Activated CD8-positive, alpha-beta memory T cell treated with anti-CD3 and anti-CD28 coated beads for 48 hours (primary cell): ENCODE measurements around the gene AGBL1.

Source experiments
- DNase-seq, 3 experiments: peaks; one replicate each; pipeline ENCODE4 v3.0.0-alpha.2; 2020; ENCODE audit warnings: low read depth in 2 of 3, low spot score in 2 of 3

Gene AGBL1

DNA sequence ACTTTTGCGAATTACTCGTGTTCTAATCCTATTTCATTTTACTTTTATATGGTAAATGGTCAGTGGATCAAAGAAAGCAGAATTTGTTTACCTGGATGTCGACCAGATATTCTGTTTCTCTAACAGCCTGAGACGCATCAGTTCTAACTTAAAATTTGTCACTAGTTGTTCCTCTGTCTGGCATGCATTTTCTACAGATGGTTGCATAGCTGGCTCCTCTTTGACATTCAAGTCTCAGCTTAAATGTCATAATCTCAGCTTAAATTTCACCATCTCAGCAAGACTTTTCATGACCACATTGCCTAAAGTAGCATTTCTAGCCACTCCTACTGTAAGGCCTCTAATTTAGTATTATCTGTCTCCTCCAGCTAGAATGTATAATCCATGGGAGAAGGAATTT is 609.3 kb downstream of the AGBL1 start:
- DNase-seq: no peak

DNA sequence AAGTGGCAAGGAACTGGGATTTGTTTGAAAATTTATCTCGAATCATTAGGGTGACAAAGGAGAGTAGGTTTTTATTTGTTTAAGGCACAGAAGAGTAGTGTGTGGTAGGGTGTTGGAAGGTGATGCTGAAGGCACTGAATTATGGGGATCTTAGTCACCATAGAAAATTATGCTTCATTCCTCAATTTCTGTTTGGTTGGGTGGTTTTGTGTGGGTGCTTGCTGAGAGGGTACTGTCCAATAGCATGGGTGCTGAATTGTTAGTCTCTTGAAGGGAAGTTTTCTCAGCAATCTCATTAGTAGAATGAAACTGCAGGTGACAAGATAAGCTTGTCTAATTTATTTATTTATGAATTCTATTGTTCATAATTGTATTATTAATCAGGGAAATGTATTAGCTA is 610.9 kb downstream of the AGBL1 start:
- no peak for DNase-seq

DNA sequence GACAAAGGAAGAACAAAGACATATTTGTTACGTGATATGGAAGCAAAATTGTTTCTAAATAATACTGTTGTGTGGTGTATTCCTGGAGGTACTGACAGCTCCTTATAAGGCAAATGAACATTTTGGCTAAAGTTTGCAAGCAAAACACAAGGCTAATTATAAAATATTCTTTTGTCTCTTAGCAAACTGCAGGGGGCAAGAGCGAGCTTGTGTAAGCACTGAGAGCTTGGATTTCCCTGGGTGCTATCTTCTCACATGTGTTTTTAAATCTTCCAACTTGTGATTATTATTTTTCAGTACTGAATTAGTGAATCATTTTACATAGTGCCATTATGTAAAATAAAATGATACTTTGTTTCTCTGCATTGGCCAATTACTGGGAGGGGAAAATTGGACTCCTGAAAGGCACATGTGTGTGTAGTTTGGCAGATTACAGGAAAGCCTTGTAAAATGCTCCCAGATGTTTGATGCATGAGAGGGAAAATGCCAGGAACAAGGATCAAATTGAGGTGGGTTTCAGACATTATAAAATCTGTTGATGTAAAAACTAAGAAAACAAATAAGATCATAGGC is 611.5 kb downstream of the AGBL1 start:
- DNase-seq: no peak

DNA sequence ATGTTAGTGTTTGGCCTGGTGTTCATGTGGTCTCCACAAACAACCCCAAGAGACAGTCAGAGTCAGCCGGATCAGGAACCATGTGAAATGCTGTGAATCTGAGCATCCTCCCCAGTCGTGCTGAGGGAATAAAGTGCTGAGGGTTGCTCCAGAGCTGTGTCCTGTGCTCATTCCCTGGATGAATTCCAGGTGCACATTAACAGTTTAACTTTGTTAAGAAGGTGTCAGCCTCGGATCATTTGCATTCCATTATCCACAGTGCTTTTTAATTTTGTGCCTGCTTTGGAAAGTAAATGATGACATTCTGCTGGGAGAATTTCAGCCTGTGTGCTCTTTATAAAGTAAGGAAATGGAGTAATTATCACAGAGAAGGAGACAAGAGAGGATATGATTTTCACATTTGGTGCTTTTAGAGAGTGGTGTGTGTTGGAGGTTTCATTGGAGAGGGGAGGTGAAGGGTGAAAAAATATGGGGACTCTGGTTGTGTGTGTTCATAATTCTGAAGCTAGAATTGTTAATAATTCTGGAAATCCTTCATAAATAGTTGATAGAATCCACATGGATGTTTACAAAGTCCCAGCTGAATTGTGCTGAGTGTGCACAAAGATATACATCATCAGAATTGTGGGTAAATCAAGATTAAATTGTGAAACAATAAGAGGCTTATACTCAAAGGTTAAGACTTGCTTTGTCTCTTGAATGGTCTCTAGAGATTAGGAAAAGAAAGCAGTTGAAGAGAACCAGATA is 621.4 kb downstream of the AGBL1 start:
- no peak for DNase-seq

DNA sequence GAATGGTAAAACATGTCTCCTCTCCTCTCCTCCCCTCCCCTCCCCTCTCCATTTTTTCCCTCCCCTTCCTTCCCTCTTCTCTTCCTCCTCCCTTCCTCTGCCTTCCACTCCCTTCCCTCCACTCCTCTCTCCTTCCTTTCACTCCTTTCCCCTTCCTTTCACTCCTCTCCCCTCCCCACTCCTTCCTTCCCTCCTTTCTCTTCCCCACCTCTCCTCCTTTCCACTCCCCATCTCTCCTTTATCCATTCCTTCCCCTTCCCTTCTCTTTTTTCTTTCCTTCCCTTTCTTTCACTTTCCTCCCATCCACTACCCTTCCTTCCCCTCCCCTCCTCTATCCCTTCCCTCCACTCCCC is 621.9 kb downstream of the AGBL1 start:
- DNase-seq: no peak

DNA sequence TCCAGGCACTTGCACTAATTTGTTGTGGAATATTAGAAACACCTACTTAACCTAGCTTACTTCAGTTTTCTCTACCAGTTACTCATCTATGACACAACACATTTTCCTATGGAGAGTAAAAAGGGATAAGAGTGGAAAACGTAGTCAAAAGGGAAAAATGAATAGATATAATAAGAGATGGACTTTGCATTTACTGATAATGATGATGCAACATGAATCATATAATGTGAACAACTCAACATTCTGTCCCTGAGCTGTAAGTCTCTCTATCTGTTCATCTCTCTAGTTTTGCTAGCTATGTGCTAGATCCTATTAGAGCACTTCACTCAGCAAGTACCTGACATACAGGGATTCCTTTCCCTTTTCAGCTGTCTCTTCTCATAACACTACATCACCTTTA is 627.1 kb downstream of the AGBL1 start:
- DNase-seq: no peak

DNA sequence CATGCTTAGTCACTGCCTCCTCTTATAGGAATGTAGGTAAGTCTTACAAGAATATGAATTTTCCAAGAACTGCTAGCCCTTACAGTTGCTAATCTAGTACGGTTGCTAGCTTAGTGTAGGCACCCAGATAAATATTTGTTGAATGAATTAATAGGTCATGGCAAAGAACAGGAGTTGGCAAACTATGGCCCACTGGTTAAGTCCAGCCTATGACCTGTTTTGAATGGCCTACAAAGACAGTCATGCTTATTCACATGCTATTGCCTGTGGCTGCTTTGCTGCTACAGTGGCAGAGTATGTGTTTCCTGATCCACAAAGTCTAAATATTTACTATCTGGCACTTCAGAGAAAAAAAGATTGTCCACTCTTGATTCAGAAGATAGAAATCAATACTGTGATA is 631.8 kb downstream of the AGBL1 start:
- DNase-seq: no peak

DNA sequence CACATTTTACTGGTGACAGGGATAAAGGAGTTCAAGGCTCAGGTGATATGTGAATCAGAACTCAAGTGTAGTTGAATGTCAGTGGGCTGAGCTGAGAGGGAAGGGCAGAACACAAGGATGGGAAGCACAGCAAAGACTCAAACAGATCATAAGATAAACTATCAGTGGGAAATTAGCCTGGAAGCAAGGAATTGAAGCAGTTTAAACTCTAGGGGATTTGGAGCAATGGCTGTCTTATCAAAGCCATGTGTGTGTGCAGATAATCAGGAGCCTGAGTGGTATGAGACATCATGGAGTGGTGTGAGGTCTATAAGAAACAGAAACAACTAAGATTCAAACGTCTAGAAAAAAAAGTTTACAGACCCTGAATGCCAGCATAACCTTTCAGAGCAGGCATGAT is 634.6 kb downstream of the AGBL1 start:
- no peak for DNase-seq

DNA sequence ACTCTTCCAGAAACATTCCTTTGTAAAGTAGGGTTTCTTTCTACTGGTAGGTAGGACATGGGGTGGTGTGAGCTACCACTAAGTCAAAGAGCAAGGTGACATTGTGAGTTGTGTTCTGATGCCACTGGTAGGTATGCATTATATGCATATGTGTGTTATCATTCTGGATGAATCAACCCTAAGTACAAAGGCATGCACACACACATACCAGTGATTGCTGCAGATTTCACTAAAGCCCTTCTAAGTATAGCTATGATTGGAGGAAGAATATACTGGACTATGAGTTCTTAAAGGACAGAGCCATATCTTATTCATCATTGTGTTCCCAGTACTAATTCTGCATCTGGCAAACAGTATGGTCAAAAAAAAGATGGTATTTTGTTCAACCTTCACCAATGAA is 646.0 kb downstream of the AGBL1 start:
- DNase-seq: no peak

DNA sequence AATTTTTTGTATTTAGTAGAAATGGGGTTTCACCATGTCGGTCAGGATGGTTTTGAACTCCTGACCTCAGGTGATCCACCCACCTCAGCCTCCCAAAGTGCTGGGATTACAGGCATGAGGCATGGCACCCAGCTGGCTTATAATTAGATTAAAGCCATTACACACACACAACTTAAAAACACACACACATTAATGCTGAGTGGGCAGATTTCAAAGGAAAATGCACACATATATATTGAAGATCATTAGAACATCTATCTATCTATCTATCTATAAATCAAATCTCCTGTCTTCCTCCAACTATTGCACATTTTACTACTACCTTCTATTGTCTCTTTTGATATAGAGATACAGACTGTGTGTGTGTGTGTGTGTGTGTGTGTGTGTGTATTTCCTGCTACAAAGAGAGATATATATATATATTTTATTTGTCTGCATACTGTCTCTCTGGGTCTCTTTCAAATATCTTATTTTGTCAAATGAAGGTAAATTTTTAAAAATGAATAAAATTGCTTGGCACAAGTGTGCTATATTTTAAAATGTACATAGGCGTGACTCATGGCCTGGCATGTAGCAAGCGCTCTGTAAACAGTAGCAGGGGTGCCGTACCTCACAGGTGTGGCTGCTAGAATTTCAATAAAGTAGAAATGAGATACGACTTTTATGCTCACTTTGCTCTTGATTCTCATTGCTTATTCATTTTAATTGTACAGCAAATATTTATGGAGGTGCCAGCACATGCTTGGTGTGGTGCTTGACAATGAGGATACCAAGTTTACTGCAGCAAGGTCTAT is 655.8 kb downstream of the AGBL1 start:
- no peak for DNase-seq

DNA sequence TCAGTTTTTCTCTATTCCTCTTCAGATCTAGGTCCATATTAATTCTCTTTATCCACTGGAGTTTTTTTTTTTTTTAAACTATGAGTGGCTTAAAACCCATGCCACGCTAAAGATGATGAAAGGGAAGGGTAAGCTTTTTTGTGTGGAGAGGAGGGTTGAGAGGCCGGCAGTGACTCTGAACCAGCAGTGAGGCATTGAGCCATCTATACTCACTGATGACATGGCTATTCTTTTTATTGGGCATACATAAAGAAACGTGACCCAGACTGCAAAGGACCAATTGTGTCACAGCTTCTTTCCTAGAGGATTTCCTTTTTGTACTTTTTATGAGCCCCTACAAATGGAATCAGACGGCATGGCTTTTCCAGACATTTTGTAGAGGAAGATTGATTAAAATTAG is 662.2 kb downstream of the AGBL1 start:
- DNase-seq: no peak

DNA sequence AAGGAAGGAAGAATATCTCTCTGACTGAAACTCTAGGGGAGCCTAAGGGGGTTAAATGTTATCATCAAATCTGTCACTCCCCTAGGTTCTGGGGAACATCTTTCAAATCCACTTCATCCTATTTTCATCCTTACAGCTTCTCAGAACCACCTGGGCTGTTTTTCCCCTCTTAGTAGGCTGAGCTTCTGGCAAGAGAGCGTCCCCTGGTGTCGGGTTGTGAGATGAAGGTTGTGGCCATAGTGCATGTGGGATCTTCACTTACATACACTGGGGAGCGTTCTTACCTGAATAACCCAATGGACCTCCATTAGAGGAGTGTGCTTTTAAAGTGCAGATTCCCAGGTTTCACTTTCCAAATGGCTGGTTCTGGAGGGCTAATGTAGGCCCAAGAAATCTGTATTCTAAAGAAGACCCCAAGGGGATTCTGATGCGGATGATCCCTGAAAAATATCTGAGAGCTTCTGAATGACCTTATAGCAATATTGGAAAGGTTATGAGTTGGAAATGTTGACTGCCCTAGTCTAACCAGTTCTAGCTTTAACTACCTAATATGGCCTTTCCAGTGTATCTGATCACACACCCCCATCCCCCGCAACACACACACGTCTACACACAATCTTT is 663.7 kb downstream of the AGBL1 start:
- DNase-seq: peak; percentile 28 to 44 (median 34)

DNA sequence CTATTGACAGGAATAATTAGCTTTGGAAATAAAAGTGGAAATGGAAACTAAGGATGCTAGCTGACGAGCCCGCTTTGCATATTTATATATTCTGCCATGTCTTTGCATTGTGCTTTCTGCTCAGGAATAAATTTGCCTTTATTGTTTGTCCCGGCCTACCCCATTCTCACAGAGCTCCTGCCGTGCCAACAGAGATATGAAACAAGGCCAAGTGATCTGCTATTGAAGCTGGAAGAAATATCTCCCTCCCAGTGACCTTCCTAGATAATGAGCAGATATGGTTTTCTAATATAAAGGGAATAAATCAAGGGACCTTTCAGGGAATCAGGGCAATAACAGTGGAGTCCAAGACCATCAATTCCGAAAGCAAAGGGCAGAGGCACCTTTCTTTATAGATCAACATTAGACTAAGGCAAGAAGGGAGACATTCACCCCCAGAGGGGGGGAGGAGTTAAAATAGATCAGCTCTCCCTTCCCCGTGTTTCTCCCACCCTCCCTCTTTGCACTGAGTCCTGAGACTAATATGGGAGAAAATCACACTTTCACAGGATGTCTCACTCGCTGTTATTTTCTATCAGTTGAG is 664.6 kb downstream of the AGBL1 start:
- no peak for DNase-seq

DNA sequence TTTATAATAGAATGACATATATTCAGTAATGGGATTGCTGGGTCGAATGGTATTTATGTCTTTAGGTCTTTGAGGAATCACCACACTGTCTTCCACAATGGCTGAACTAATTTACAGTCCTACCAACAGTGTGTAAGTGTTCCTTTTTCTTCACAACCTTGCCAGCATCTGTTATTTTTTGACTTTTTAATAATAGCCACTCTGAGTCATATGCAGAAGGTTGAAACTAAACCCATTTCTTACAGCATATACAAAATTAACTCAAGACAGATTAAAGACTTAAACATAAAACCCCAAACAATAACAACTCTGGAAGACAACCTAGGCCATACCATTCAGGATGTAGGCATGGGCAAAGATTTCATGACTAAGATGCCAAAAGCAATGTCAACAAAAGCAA is 671.4 kb downstream of the AGBL1 start:
- DNase-seq: no peak

DNA sequence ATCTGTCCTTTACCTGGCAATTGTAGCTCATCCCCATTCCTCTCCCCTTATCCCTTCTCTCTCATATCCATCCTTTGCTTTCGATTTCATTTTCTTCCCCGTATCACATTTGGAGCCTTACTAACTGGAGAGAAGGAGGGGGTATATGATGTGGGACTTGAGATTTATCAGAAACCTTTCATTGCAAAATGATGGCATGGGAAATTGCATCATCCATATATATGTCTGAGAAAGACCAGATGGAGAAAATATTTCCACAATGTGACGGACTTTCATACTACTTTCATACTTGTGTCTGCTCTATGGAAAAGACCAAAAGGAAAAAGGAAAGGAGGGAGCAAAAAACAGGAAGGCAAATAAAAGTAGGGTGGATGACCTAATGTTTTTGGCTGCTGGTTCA is 675.2 kb downstream of the AGBL1 start:
- no peak for DNase-seq

DNA sequence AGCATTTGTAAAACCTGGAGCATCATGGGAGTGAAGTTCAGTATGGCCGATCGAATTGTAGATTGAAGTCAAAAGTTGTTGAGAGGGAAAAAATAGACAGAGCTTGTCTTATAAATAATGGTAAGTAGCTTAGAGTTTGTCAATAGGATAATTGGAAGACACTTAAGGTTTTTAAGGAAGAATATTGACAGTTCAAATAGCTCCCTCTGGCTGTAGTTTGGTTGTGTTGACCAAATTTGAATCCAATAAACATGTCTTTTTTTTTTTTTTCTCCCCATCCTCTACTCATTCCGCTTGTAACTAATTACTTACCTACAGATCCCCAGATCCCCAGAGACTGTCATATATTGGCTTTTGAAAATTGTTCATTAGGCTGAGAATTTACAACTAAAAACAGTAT is 677.0 kb downstream of the AGBL1 start:
- no peak for DNase-seq

DNA sequence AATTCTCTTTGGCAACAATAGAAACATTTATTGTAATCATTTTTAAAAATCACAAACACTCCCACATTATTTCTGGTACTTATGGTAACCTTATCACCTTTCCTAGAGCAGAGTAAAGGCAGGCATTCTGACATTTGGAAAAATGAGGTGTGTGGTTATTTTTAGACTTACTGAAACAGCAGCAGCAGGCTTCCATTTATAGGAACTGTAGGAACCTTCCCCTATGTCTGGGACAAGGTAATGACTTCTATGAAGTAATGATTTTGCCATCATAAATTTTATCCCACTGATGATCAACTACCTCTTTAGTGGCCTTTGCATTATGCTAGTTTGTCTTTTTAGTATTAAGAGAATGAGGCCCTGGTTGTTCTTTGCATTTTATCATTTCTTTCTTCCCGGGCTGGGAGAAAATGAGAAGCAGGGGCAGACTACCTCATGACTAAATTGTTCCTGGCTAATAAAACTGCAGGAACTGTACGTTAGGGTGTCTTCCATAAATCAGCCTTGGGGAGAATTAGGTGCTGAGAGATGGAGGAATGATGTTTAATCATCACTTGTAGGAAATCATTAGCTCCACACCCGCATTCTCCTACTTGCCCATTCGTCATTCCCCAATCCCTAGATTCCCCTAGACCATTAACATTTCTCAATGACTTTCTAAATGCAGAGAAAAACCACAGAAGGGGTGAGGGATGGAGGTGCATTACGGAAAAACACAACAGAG is 680.3 kb downstream of the AGBL1 start:
- no peak for DNase-seq

DNA sequence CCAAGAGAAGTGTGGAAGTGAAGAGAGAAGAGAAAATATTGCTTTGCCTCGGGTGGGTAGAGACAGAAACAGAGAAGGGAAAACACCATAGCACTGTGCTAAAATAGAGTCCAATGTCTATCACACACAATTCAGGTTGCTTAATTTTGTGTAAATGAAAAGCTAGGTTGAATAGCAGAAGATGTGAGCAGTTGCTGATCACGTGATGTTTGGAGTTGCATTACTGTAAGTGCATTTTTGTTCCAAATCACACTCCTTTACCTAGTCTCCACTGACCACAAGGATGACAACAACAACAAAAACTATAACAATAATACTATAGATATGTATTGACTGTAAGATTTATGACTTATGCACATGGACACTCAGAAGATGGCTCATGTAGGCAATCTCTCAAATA is 683.2 kb downstream of the AGBL1 start:
- DNase-seq: no peak

DNA sequence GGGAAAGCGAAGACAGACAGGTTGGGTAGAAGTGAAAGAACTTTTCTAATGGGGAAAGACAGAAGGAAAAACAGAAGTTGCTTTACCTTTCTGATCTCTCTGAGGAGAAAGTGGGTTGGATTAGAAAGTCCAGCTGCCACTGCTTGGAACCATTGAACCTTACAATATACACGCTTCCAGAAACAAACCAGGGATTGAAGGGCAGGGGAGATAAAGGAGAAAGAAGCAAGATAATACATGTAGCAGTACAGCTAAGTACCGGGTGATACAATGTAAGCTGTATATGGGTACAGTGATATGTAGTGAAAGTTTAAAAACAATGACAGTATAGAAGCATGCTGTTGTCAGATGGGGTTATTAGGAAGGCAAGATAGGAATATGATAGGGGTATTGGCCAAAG is 684.4 kb downstream of the AGBL1 start:
- no peak for DNase-seq

DNA sequence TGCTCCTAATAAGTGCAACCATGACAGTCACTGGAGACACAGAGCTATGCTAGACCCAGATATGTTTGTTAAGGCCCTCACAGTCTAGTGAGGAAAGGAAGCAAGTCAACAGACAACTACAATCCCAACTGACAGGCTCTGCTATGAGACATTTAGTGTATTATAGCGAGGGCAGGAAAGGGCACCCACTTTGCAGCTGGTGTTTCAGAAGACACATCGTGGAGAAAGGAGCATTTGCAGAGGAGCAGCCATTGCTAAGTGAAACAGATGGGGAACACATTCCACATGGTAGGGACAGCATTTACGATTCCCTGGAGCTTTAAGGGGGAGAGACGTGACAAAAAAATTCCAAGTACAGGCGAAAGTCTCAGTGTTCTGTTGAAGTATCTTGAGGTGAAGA is 685.6 kb downstream of the AGBL1 start:
- DNase-seq: no peak
